Suprapubic skin (tissue), 4 donors: Measurements from ENCODE around the gene PRKCE.

Source experiments
- CTCF ChIP-seq, 2 donors: fragments of 200-600 bp in 1 of 2; fragments of 450-650 bp in 1 of 2; sonication (generic) in 1 of 2; IDR thresholded peaks; one replicate each; pipeline ENCODE4 v1.5.1; 2016 to 2019; ENCODE audit warnings: antibody characterized with exemption in 2 of 2, mild to moderate bottlenecking in 1 of 2, moderate library complexity in 1 of 2
- POLR2A ChIP-seq, 2 donors: fragments of 450-650 bp; IDR thresholded peaks; one replicate each; pipeline ENCODE4 v1.6.1; 2017; ENCODE audit warnings: antibody characterized with exemption in 2 of 2, mild to moderate bottlenecking in 2 of 2, moderate library complexity in 2 of 2
- POLR2AphosphoS5 ChIP-seq, 3 donors: sonication (generic); formaldehyde crosslinking; IDR thresholded peaks; one replicate each; pipeline ENCODE4 v1.6.1; 2017; ENCODE audit warnings: antibody characterized with exemption in 3 of 3

GRCh38 chr2:45872211-45872610 is 220.7 kb downstream of the PRKCE start:
- TF ChIP-seq POLR2AphosphoS5 (IDR thresholded peaks at IDR 0.05) (no peak), CTCF (IDR thresholded peaks at IDR 0.05) (no peak), POLR2A (IDR thresholded peaks at IDR 0.05) (no peak)
